ENCODE results near the gene ZNF768.
A peak's percentile ranks its signal among the peaks of the same experiment; 100 is the strongest.
"Not testable (repeated sequence)": the region's sequence is repeated elsewhere in the genome, so short reads cannot be mapped to it uniquely, and the experiment has no call there.

The ZNF768 gene

DNA sequence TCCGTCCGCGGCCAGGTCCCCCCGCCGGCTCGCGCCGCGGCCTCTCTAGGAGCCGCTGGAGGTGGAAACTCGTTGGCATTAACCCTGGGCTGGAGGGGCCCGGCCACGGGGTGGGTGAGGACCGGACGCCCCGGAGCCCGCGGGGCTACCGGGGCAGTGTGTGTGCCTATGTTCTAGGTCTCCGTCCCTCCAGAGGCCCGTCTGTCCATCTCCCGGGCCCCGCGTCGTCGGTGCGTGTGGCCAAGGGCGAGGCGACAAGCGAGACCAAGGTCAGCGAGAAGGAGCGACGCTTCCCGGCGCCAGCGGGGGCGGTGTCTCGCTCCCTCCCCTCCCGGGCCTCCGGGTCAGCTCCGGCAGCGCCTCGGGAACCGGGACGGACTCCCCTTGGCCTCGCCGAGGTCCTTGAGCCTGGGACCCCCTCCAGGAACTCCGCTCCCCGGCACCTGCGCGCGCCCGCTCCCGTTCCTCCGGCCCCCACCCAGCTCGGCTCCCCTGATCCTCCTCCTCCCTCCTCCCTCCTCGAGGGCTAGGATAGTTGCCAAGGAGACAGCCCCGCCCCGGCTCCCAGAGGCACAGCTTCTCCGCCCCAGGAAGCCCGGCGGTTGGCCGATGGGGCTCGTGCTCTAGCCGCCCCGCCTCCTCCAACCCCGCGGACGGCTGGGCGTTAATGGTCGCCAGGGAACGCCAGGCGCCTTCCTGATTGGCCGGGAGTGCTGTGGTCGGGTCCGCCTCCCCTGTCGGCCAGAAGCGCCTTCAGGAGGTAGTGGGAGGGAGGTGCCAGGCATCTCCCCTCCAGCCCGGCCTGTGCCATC lies 663 bp upstream of the ZNF768 start:
- no peak overlapping the region for H4K5ac ChIP-seq (ENCODE audit: low read length)
- H3K23ac ChIP-seq (ENCODE audit: low read length), result peak overlapping the region; percentile 59
- no CpG with 5 or more reads among the region's 79 CpGs for WGBS (ENCODE audit: extremely low coverage, insufficient coverage, low lambda C conversion rate)
- peaks cover 8% of the 10 kb centered on the region for H3K4me1 ChIP-seq (ENCODE audit: control insufficient read depth, low read depth, low read length)
- H3K4me2 ChIP-seq (ENCODE audit: low read length), result peak overlapping the region; percentile 42
- peaks cover 3% of the 10 kb centered on the region for H3K36me3 ChIP-seq (ENCODE audit: control insufficient read depth, insufficient read depth, low read length)
- H3K79me1 ChIP-seq (ENCODE audit: low read length), result no peaks in the 10 kb centered on the region
- H3K9ac ChIP-seq (ENCODE audit: low read length), result peak overlapping the region; percentile 77
- peak overlapping the region; percentile 87 for H3K27ac ChIP-seq (ENCODE audit: low read depth, low read length)
- no peaks in the 10 kb centered on the region for H3K79me2 ChIP-seq (ENCODE audit: control insufficient read depth, insufficient read depth, low read length)
- no peaks in the 10 kb centered on the region for H3K27me3 ChIP-seq (ENCODE audit: insufficient read depth, low read length, poor library complexity)
- H3K4ac ChIP-seq (ENCODE audit: low read depth, low read length), result peak overlapping the region; percentile 49
- H3K4me3 ChIP-seq (ENCODE audit: low read length), result peak overlapping the region; percentile 64
- H4K8ac ChIP-seq (ENCODE audit: low read depth, low read length), result peak overlapping the region; percentile 1
- peak overlapping the region; percentile 88 for H3K56ac ChIP-seq (ENCODE audit: low read length)
- no peak overlapping the region for H2BK15ac ChIP-seq (replicated peaks; ENCODE audit: low read depth)
- no peak overlapping the region for H2AK5ac ChIP-seq (ENCODE audit: low read length)
- H2BK120ac ChIP-seq (ENCODE audit: low read depth, low read length), result no peak overlapping the region
- DNase-seq, result peak; percentile 99
- H3K18ac ChIP-seq (ENCODE audit: low read length), result peak overlapping the region; percentile 91
- peak overlapping the region; percentile 79 for H2BK5ac ChIP-seq (ENCODE audit: low read length)

DNA sequence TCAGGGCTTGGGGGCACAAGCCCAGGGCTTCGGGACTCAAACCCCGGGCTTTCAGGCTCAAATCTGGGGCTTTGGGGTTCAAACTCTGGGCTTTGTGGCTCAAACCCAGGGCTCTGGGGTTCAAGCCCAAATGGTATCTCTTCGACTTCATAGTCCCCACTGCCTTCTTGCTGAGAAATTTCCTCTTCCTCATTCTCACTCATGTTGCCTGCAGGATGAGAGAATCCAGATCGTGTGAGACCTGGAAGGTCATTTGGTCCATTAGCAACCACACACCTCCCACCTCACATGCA lies 576 bp downstream of the ZNF768 start:
- Histone ChIP-seq H2BK5ac (ENCODE audit: low read length) (no peak overlapping the region), H3K27ac (ENCODE audit: low read depth, low read length) (no peak overlapping the region)

DNA sequence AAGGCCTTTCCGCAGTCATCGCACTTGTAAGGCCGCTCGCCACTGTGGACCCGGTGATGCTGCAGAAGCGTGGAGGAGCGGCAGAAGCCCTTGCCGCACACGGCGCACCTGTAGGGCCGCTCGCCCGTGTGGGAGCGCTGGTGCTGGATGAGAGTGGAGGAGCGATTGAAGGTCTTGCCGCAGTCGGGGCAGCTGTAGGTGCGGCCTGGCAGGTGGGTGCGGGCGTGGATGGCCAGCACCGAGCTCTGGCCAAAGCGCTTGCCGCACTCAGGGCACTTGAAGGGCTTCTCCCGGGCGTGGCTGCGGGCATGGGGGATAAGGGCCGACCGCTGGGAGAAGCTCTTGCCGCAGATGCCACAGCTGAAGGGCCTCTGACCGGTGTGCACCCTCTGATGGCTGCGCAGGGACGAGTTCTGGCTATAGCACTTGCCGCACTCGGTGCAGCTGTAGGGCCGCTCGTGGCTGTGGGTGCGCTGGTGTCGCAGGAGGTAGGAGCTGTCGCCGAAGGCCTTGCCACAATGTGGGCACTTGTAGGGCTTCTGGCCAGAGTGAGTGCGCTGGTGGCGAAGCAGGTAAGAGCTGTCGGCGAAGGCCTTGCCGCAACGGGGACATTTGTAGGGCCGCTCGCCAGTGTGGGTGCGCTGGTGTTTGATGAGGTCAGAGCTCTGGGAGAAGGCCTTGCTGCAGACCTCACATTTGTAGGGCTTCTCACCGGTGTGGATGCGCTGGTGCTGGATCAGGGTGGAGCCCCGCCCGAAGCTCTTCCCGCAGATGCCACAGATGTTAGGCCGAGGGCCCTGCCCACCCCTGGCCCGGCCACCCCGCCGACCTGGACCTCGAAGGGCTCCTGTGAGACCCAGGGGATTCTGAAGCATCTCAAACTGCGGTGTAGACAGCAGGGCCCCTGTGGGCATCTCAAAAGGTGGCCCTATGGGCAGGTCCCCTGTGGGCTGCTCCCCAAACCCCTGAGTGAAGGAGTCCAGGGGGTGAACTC lies 1.5 kb downstream of the ZNF768 start:
- no peak overlapping the region for H2BK120ac ChIP-seq (ENCODE audit: low read depth, low read length)

More for the DNA sequence above, 576 bp downstream of the ZNF768 start:
- no peak overlapping the region for H3K18ac ChIP-seq (ENCODE audit: low read length)
- no peak overlapping the region for H2BK120ac ChIP-seq (ENCODE audit: low read depth, low read length)
- no peaks in the 10 kb centered on the region for H3K79me2 ChIP-seq (ENCODE audit: control insufficient read depth, insufficient read depth, low read length)
- H3K79me1 ChIP-seq (ENCODE audit: low read length), result no peaks in the 10 kb centered on the region
- H3K4me3 ChIP-seq (ENCODE audit: low read length), result peak overlapping the region; percentile 79
- WGBS (ENCODE audit: extremely low coverage, insufficient coverage, low lambda C conversion rate), result no CpG with 5 or more reads among the region's 4 CpGs
- no peak overlapping the region for H3K4ac ChIP-seq (ENCODE audit: low read depth, low read length)
- H2AK5ac ChIP-seq (ENCODE audit: low read length), result no peak overlapping the region
- H3K27me3 ChIP-seq (ENCODE audit: insufficient read depth, low read length, poor library complexity), result no peaks in the 10 kb centered on the region
- no peak for DNase-seq
- H3K56ac ChIP-seq (ENCODE audit: low read length), result peak overlapping the region; percentile 93
- peaks cover 3% of the 10 kb centered on the region for H3K36me3 ChIP-seq (ENCODE audit: control insufficient read depth, insufficient read depth, low read length)
- H3K9ac ChIP-seq (ENCODE audit: low read length), result peak overlapping the region; percentile 92
- H3K23ac ChIP-seq (ENCODE audit: low read length), result no peak overlapping the region
- peaks cover 8% of the 10 kb centered on the region for H3K4me1 ChIP-seq (ENCODE audit: control insufficient read depth, low read depth, low read length)
- H2BK15ac ChIP-seq (replicated peaks; ENCODE audit: low read depth), result no peak overlapping the region
- H4K5ac ChIP-seq (ENCODE audit: low read length), result no peak overlapping the region
- H4K8ac ChIP-seq (ENCODE audit: low read depth, low read length), result peak overlapping the region; percentile 1
- H3K4me2 ChIP-seq (ENCODE audit: low read length), result peak overlapping the region; percentile 83

DNA sequence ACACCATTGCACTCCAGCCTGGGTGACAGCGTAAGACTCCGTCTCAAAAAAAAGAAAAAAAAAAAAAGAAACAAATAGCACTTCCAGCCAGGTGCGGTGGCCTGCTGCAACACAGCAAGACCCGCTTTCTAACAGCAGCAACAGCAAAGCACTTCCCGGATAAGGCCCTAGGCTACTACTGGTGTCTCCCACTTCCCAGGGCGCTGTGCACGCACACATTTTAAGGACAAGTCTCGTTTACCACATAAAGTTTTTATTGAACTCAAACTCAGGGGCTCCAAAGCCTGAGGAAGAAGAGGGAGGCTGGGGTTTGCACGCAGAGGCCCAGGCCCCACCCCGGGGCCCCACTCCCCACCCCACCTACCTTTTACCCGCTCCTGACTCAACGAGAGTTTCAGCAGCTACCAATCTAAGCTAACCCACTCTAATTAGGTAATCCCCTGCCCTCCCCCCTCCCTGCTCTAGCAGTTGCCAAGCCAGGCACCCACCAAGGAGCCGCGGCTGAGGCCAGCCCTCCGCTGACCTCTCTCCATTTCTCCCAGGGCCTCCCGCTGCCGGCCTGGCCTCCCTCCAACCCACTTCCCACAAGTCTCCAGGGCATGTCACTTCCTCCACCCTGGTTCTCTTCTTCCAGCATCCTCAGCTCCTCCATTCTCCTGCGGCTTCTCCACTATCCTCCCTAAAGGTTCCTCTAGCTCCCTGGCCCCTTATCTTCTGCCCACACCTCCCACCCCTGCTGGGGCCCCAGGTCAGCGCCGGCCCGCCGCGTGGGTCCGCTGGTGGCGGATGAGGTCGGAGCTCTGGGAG lies 2.4 kb downstream of the ZNF768 start:
- no peak overlapping the region for H3K4me3 ChIP-seq (ENCODE audit: low read length)
- H3K36me3 ChIP-seq (ENCODE audit: control insufficient read depth, insufficient read depth, low read length), result peaks cover 3% of the 10 kb centered on the region
- H3K4me2 ChIP-seq (ENCODE audit: low read length), result no peak overlapping the region
- no peak overlapping the region for H4K5ac ChIP-seq (ENCODE audit: low read length)
- no peaks in the 10 kb centered on the region for H3K79me1 ChIP-seq (ENCODE audit: low read length)
- H2BK5ac ChIP-seq (ENCODE audit: low read length), result no peak overlapping the region
- no peaks in the 10 kb centered on the region for H3K79me2 ChIP-seq (ENCODE audit: control insufficient read depth, insufficient read depth, low read length)
- no peak overlapping the region for H3K9ac ChIP-seq (ENCODE audit: low read length)
- no peak overlapping the region for H4K8ac ChIP-seq (ENCODE audit: low read depth, low read length)
- H3K23ac ChIP-seq (ENCODE audit: low read length), result no peak overlapping the region
- no peak overlapping the region for H3K27ac ChIP-seq (ENCODE audit: low read depth, low read length)
- H3K18ac ChIP-seq (ENCODE audit: low read length), result no peak overlapping the region
- no peaks in the 10 kb centered on the region for H3K27me3 ChIP-seq (ENCODE audit: insufficient read depth, low read length, poor library complexity)
- H2AK5ac ChIP-seq (ENCODE audit: low read length), result no peak overlapping the region
- no peak overlapping the region for H2BK120ac ChIP-seq (ENCODE audit: low read depth, low read length)
- peaks cover 8% of the 10 kb centered on the region for H3K4me1 ChIP-seq (ENCODE audit: control insufficient read depth, low read depth, low read length)
- no peak overlapping the region for H3K56ac ChIP-seq (ENCODE audit: low read length)
- no peak overlapping the region for H2BK15ac ChIP-seq (replicated peaks; ENCODE audit: low read depth)
- DNase-seq, result no peak
- H3K4ac ChIP-seq (ENCODE audit: low read depth, low read length), result no peak overlapping the region
- no CpG with 5 or more reads among the region's 26 CpGs for WGBS (ENCODE audit: extremely low coverage, insufficient coverage, low lambda C conversion rate)

More for the DNA sequence above, 1.5 kb downstream of the ZNF768 start:
- Histone ChIP-seq H3K4me3 (ENCODE audit: low read length) (no peak overlapping the region), H4K5ac (ENCODE audit: low read length) (no peak overlapping the region), H2BK5ac (ENCODE audit: low read length) (no peak overlapping the region), H3K36me3 (ENCODE audit: control insufficient read depth, insufficient read depth, low read length) (peaks cover 3% of the 10 kb centered on the region), H3K79me1 (ENCODE audit: low read length) (no peaks in the 10 kb centered on the region), H3K56ac (ENCODE audit: low read length) (no peak overlapping the region), H3K27me3 (ENCODE audit: insufficient read depth, low read length, poor library complexity) (no peaks in the 10 kb centered on the region), H3K4me2 (ENCODE audit: low read length) (no peak overlapping the region), H4K8ac (ENCODE audit: low read depth, low read length) (no peak overlapping the region), H3K79me2 (ENCODE audit: control insufficient read depth, insufficient read depth, low read length) (no peaks in the 10 kb centered on the region), H2BK15ac (replicated peaks; ENCODE audit: low read depth) (no peak overlapping the region), H2AK5ac (ENCODE audit: low read length) (no peak overlapping the region), H3K4ac (ENCODE audit: low read depth, low read length) (no peak overlapping the region), H3K23ac (ENCODE audit: low read length) (no peak overlapping the region), H3K18ac (ENCODE audit: low read length) (no peak overlapping the region), H3K4me1 (ENCODE audit: control insufficient read depth, low read depth, low read length) (peaks cover 8% of the 10 kb centered on the region), H3K9ac (ENCODE audit: low read length) (no peak overlapping the region), H3K27ac (ENCODE audit: low read depth, low read length) (peak overlapping the region; percentile 17)
- no CpG with 5 or more reads among the region's 60 CpGs for WGBS (ENCODE audit: extremely low coverage, insufficient coverage, low lambda C conversion rate)
- DNase-seq, result no peak

DNA sequence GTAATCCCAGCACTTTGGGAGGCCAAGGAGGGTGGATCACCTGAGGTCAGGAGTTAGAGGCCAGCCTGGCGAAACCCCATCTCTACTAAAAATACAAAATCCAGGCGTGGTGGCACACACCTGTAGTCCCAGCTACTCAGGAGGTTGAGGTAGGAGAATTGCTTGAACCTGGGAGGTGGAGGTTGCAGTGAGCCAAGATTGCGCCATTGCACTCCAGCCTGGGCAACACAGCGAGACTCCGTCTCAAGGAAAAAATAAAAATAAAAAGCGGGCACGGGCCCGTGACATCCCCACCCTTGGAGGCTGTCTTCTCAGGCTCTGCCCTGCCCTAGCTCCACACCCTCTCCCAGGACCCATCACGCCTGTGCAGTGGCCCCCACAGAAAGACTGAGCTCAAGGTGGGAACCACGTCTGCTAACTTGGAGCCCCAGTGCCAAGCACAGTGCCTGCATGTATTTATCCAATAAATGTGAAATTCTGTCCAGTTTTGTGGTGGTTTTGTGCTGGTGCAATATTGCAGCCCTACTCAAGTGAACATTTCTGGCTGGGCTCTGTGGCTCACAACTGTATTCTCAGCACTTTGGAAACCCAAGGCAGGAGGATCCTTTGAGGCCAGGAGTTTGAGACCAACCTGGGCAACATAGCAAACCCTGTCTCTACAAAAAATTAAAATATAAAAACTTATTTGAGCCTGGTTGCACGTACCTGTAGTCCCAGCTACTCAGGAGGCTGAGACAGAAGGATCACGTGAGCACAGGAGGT lies 3.5 kb downstream of the ZNF768 start:
- not testable (repeated sequence) for H4K8ac ChIP-seq (ENCODE audit: low read depth, low read length); H3K27ac ChIP-seq (ENCODE audit: low read depth, low read length); H3K18ac ChIP-seq (ENCODE audit: low read length); H2BK5ac ChIP-seq (ENCODE audit: low read length); H3K79me2 ChIP-seq (ENCODE audit: control insufficient read depth, insufficient read depth, low read length); DNase-seq; H3K79me1 ChIP-seq (ENCODE audit: low read length); H3K4ac ChIP-seq (ENCODE audit: low read depth, low read length); H3K36me3 ChIP-seq (ENCODE audit: control insufficient read depth, insufficient read depth, low read length); H3K4me1 ChIP-seq (ENCODE audit: control insufficient read depth, low read depth, low read length); H3K4me2 ChIP-seq (ENCODE audit: low read length); H2AK5ac ChIP-seq (ENCODE audit: low read length); H3K23ac ChIP-seq (ENCODE audit: low read length); H3K27me3 ChIP-seq (ENCODE audit: insufficient read depth, low read length, poor library complexity); H2BK120ac ChIP-seq (ENCODE audit: low read depth, low read length); H2BK15ac ChIP-seq (replicated peaks; ENCODE audit: low read depth); H4K5ac ChIP-seq (ENCODE audit: low read length); H3K56ac ChIP-seq (ENCODE audit: low read length); H3K9ac ChIP-seq (ENCODE audit: low read length); H3K4me3 ChIP-seq (ENCODE audit: low read length)
- no CpG with 5 or more reads among the region's 12 CpGs for WGBS (ENCODE audit: extremely low coverage, insufficient coverage, low lambda C conversion rate)

All from mesendoderm (in vitro differentiated cells).